ENCODE data around the gene FANCM. TPM values are rescaled to one million over a fixed set of nuclear protein-coding genes. Genes with fewer than 3 reads are reported as not detected.
"Not testable (repeated sequence)": the region's sequence is repeated elsewhere in the genome, so short reads cannot be mapped to it uniquely, and the experiment has no call there.

Gene FANCM
- total RNA-seq, 1 donor from 2014 or later: 2.9 TPM

DNA sequence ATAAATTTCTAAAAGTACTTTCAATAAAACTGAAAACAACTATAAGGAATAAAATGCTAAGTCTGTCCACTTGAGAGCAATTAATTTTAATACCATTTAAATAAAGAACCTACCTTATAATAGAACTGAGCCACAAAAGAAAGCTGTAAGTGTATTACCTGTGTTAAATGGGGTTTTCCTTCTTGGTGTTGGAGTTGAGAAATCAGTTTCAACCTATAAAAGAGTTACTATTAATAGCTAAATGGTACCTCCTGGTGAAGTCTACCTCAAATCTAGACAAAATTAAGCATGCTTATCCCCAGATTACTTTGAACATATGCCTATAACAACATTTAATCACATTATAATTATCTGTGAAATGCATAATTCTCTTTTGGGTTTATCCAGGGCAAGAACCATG, 68.5 kb downstream of the FANCM start:
- no peak for DNase-seq
- no peak for ATAC-seq (ENCODE audit: poor library complexity)
- intact Hi-C loops (cut with DNase I): no loop called here

DNA sequence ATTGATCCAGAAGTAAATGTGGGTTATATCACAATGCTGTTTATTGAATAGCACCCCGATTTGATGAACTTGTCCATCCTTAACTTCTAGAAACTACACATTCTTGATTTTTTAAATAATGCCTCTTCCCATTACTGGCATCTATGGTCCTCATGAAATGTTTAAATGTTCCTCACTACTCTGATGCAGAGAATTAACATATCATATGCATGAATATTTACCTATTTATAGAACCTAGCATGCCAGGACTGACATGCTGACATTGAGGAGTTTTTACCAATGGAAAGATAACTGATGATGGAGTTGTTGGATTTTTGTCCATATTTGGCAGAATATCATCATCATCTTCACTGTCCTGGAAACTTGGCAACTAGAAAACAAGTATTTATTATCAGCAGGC, 74.4 kb downstream of the FANCM start:
- DNase-seq: no peak
- no peak for ATAC-seq (ENCODE audit: poor library complexity)
- intact Hi-C loops (cut with DNase I): no loop called here

DNA sequence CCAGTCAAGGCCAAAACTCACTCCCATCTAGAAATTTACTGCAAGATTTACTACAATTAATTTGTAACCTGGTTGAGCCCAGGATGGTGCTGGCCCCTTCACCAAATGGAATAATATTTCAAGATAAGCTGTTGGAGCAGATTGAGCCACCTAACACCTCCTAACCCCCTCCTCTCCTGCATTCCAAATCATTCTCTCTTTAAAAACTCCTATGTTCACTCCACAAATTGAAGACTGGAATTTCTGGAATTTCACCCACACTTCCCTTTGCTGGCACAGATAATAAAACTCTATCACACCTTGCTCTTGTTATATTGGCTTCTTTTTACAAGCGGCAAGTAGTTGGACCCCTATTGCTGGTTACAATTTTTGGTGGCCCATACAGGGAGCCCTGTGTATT, 75.6 kb downstream of the FANCM start:
- DNase-seq: no peak
- intact Hi-C loops (cut with DNase I): no loop called here
- no peak for ATAC-seq (ENCODE audit: poor library complexity)

DNA sequence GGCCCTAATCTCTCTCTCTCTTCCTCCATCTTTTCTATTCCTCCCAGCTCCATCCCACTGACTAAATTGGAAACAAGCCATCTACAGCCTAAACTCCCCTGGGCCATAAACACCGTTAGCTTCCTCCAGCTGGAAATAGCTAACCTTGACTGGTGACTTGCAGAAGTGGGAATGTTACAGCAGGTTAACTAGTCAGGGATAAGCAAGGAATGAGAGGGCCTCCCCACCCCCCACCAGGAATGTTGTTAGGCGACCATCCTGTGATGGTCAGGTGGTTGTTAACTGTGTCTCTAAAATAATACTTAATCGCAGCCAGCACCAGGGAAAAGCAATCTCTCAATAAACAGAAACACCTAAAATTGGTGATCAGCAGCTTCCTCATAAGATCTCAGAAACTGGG, 76.5 kb downstream of the FANCM start:
- intact Hi-C loops (cut with DNase I): no loop called here

DNA sequence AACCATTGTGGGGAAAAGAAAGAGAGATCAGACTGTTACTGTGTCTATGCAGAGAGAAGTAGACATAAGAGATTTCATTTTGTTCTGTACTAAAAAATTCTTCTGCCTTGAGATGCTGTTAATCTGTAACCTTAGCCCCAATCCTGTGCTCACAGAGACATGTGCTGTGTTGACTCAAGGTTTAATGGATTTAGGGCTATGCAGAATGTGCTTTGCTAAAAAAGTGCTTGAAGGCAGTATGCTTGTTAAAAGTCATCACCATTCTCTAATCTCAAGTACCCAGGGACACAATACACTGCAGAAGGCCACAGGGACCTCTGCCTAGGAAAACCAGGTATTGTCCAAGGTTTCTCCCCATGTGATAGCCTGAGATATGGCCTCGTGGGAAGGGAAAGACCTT, 78.0 kb downstream of the FANCM start:
- DNase-seq; intact Hi-C loops (cut with DNase I); ATAC-seq (ENCODE audit: poor library complexity): not testable (repeated sequence)

More for the DNA sequence above, 76.5 kb downstream of the FANCM start:
- DNase-seq (no peak), ATAC-seq (ENCODE audit: poor library complexity) (no peak)

DNA sequence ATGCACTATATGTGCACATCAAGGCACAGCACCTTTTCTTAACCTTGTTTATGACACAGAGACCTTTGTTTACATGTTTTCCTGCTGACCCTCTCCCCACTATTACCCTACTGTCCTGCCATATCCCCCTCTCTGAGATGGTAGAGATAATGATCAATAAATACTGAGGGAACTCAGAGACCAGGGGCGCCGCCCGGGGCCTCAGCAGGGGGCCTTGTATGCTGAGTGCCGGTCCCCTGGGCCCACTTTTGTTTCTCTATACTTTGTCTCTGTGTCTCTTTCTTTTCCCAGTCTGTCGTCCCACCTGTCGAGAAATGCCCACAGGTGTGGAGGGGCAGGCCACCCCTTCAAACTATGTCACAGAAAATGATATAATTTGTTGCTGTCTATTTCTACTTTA, 78.6 kb downstream of the FANCM start:
- ATAC-seq (ENCODE audit: poor library complexity); intact Hi-C loops (cut with DNase I); DNase-seq: not testable (repeated sequence)

DNA sequence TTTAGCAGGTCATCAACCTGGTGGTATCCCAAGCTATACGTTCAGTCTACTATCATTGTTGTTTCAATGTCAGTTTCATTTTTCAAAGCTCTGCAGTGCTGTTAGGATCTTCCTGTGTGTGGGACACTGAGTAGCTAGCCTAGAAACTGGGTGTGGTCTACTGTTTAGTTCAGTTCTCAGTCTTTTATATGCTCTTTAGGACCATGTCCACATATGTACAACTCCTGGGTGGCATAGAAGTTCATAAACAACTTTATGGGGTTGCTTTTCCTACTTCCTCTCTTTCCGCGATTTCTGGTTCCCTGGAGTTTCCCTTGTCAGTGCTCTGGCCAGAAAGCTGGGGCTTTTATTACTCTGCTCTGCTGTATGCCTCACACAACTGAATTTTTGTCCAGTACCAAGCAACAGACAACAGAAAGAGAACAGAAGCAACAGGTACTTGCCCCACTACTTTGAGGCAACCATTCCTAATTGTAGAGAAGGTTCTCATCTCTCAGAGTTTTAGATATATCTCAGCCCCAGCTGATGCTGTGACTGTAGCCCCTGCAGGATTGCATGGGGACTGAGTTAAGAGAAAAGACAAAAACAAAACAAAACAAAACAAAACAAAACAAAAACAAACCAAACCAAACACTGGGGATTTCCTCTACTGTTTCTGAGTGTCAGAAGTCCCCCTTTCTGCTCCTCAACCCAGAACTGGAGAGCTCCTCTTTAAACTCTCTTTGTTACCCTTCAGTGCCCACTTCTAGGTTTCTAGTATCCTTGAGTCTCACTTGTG, 86.9 kb downstream of the FANCM start:
- ATAC-seq (ENCODE audit: poor library complexity): no peak
- intact Hi-C loops (cut with DNase I): no loop called here
- no peak for DNase-seq

DNA sequence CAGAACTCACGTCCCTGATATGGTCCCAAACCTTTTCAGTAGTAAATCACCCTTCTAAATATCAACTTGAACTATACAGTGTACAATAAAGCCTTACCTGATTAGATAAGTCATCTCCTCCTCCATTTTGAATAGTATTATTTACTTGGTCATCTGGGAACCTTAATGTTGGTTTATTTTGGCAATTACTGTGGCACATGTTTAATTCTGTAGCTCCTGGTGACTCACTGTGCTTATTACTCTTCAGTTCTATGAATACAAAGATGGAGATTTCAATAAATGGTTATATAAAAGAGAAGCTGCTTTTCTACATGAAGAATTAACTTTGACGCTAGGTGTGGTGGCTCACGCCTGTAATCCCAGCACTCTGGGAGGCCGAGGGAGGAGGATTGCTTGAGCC, 91.8 kb downstream of the FANCM start:
- intact Hi-C loops (cut with DNase I): no loop called here
- no peak for DNase-seq
- ATAC-seq (ENCODE audit: poor library complexity): no peak

DNA sequence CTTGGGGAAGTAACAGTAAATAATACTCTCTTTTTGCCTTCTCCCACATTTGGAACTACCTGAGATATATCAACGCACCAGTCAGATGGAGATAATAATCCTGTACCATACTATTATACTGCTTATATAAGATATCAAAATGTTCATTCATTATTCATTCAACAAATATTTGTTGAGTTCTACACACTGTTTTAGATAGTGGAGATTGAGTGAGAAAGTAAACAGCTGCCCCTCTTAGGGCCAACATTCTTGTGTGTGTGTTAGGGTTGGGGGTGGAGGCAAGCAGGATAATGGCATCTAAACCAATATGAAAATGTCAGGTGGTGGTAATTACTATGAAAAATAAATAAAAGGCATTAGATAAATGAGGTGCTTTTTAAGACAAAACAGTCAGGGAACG, 103.3 kb downstream of the FANCM start:
- ATAC-seq (ENCODE audit: poor library complexity) (no peak), DNase-seq (no peak)
- intact Hi-C loops (cut with DNase I): no loop called here

DNA sequence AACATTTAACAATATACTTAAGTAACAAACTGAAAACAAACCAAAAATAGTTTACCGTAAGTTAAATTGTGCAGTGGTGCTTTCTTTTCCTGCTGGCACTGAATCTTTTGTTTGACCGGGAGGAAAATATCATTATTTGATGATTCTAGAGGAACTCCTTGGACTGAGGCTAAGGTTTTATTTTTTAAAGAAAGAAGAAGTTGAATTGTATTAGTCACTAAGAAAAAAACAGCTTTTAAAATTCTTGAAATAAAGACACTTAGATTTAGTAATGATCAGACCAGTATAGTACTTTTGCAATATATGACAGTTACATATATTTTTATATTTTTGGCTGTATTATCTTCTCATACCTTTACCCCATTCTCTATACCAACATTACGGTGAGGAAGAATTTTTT, 107.0 kb downstream of the FANCM start:
- DNase-seq (no peak), ATAC-seq (ENCODE audit: poor library complexity) (no peak)
- intact Hi-C loops (cut with DNase I): no loop called here

DNA sequence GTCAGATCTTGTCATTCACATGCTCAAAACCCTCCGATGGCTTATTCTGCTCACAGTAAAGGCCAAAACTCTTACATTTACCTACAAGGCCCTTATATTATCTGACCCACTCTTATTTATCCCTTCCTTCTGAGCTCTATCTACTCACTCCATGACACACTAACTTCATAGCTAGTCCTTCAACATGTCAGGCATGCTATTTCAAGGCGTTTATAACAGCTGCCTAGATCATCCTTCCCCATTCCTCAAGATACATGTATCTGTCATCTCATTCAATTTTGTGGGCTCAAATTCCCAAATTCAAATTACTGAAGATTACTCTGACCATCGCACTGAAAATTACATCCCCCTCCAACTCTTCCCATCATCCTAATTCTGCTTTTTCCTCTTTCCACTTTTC, 110.4 kb downstream of the FANCM start:
- no peak for ATAC-seq (ENCODE audit: poor library complexity)
- DNase-seq: no peak
- intact Hi-C loops (cut with DNase I): no loop called here

DNA sequence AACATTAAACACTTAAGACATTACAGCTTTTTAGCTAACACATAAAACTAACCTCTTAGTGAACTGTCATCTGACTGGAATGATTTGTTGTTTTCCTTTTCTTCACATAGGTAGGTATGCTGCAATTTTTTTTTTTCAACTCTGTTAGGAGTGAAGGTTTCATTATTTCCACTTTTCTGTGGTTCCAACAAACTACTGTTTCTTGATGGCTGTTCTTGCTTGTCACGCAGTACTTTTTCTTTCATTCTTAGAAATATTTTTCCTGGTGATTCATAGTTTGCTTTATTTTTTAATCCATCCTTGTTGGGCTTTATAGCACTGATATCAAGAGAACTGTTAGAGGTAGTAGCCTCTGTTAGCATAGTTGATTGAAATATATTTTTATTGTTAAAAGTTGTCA, 111.0 kb downstream of the FANCM start:
- intact Hi-C loops (cut with DNase I): no loop called here
- no peak for DNase-seq
- ATAC-seq (ENCODE audit: poor library complexity): no peak

DNA sequence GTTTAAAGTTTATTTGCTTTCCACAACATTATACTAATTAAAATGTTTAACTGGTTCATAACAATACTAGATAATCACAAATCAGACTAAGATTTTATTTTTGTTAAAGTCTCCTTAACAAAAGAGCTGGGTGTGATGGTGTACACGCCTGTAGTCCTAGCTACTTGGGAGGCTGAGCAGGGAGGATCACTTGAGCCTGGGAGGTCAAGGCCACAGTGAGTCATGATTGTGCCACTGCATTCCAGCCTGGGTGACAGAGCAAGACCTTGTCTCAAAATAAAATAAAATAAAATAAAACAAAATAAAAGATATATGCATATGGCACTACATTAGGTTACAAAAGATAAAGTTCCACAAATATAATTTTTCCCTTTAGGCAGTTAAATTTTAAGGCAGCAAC, 111.7 kb downstream of the FANCM start:
- no peak for DNase-seq
- intact Hi-C loops (cut with DNase I): no loop called here

DNA sequence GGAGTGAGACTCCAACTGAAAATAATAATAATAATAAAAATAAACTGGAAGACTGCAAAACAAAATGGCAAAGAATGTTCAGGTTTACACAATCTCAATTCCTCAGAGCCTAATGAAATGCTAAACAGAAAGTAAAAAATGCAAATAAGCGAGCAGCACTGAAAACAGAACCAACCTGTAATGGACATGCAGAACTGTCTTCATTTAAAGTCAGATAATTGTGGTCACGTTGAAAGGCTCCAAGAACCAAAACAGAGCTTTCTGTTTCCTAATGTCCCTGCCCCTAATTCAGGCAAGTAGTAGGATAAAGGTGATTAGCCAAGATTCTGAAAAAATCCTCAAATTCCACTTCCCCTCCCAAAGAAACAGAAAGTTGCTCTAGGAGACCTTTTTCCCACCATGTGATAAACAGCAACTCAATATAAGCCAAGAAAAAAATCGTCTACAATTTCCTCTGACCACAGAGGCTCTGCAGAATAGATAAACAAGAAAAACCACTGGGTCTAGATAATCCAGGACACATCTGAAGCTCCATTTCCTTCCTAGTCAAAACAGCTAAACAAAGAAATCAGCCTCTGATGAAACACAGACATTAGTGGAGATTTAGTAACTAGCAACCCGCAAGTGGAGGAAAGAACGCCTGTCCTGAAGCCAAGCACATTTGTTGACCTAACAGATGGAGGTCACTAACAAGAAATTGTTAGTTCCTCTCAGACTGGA, 114.3 kb downstream of the FANCM start:
- no peak for ATAC-seq (ENCODE audit: poor library complexity)
- no peak for DNase-seq
- intact Hi-C loops (cut with DNase I): no loop called here

More for the DNA sequence above, 111.7 kb downstream of the FANCM start:
- ATAC-seq (ENCODE audit: poor library complexity): no peak

Other genes with a start within 250 kb of the FANCM start
- gene KLHL28, start 174.0 kb upstream of the FANCM start, total RNA-seq: 12.2 TPM
- 20.0 TPM for gene TOGARAM1, start 173.7 kb upstream of the FANCM start, total RNA-seq
- gene PRPF39, start 51.8 kb upstream of the FANCM start, total RNA-seq: 12.9 TPM
- gene FKBP3, start 1.4 kb upstream of the FANCM start, total RNA-seq: 124 TPM
- 6.7 TPM for gene MIS18BP1, start 117.3 kb downstream of the FANCM start, total RNA-seq

Measured in Right ventricle myocardium superior (tissue), 1 donor.